Glutamatergic neuron (in vitro differentiated cells): ENCODE results near the gene RAB11B. TPM values are rescaled to one million over a fixed set of nuclear protein-coding genes. Genes with fewer than 3 reads are reported as not detected.

ENCODE experiments used
- DNase-seq: peaks from one replicate; pipeline ENCODE4 v3.0.0; 2022
- H3K27ac Mint-ChIP-seq: one replicate; pipeline ENCODE4 v1.8.0; 2020; ENCODE audit warnings: mild to moderate bottlenecking, mixed read lengths, inconsistent platforms; ENCODE audit not compliant: unreplicated experiment
- H3K27me3 Mint-ChIP-seq: one replicate; pipeline ENCODE4 v1.8.0; 2020; ENCODE audit warnings: mild to moderate bottlenecking, moderate library complexity, mixed read lengths, inconsistent platforms; ENCODE audit not compliant: unreplicated experiment
- H3K36me3 Mint-ChIP-seq: one replicate; pipeline ENCODE4 v1.8.0; 2020; ENCODE audit warnings: mild to moderate bottlenecking, mixed read lengths, inconsistent platforms; ENCODE audit not compliant: unreplicated experiment
- H3K4me1 Mint-ChIP-seq: one replicate; pipeline ENCODE4 v1.8.0; 2020; ENCODE audit warnings: mild to moderate bottlenecking, low read depth, mixed read lengths, inconsistent platforms; ENCODE audit not compliant: unreplicated experiment
- H3K4me3 Mint-ChIP-seq: one replicate; pipeline ENCODE4 v1.8.0; 2020; ENCODE audit warnings: mild to moderate bottlenecking, mixed read lengths, inconsistent platforms; ENCODE audit not compliant: unreplicated experiment
- H3K9me3 Mint-ChIP-seq: one replicate; pipeline ENCODE4 v1.8.0; 2020; ENCODE audit warnings: mild to moderate bottlenecking, moderate library complexity, mixed read lengths, inconsistent platforms; ENCODE audit not compliant: unreplicated experiment
- total RNA-seq: library from RNA; stranded (reverse); fragmentation: NEBNext Ultra II Directional; extraction: Animal tissue kit (Norgen Biotek cat#: 25700); gene quantifications from one replicate; pipeline ENCODE4 v1.2.1, GENCODE V29; 2021; ENCODE audit not compliant: unreplicated experiment
- TF ChIP-seq, protein P1 (sequence below): fragments of 200-600 bp; sonication (generic); IDR thresholded peaks from one replicate; pipeline ENCODE4 v1.5.0; 2021; ENCODE audit not compliant: partially characterized antibody, unreplicated experiment

Gene RAB11B
- total RNA-seq, 1 donor from 2014 or later = 137 TPM

- Mint-ChIP-seq H3K9me3 (peaks cover 15% of the 10 kb centered on the region), H3K4me3 (no peak overlapping the region), H3K36me3 (no peaks in the 10 kb centered on the region), H3K27ac (no peak overlapping the region), H3K27me3 (peaks cover 4% of the 10 kb centered on the region), H3K4me1 (peaks cover 14% of the 10 kb centered on the region)
- no peak for DNase-seq
- TF ChIP-seq, protein P1, sequence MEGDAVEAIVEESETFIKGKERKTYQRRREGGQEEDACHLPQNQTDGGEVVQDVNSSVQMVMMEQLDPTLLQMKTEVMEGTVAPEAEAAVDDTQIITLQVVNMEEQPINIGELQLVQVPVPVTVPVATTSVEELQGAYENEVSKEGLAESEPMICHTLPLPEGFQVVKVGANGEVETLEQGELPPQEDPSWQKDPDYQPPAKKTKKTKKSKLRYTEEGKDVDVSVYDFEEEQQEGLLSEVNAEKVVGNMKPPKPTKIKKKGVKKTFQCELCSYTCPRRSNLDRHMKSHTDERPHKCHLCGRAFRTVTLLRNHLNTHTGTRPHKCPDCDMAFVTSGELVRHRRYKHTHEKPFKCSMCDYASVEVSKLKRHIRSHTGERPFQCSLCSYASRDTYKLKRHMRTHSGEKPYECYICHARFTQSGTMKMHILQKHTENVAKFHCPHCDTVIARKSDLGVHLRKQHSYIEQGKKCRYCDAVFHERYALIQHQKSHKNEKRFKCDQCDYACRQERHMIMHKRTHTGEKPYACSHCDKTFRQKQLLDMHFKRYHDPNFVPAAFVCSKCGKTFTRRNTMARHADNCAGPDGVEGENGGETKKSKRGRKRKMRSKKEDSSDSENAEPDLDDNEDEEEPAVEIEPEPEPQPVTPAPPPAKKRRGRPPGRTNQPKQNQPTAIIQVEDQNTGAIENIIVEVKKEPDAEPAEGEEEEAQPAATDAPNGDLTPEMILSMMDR = no peak
These were observed 8.2 kb downstream of the RAB11B start for GRCh38 chr19:8398311-8398771.

GRCh38 chr19:8399681-8400188 is 9.6 kb downstream of the RAB11B start:
- peaks cover 2% of the 10 kb centered on the region for H3K27me3 Mint-ChIP-seq
- H3K4me1 Mint-ChIP-seq = peaks cover 11% of the 10 kb centered on the region
- peaks cover 9% of the 10 kb centered on the region for H3K9me3 Mint-ChIP-seq
- H3K36me3 Mint-ChIP-seq = no peaks in the 10 kb centered on the region
- TF ChIP-seq, protein P1 = no peak
- H3K27ac Mint-ChIP-seq = no peak overlapping the region
- DNase-seq = no peak
- H3K4me3 Mint-ChIP-seq = no peak overlapping the region

DNA sequence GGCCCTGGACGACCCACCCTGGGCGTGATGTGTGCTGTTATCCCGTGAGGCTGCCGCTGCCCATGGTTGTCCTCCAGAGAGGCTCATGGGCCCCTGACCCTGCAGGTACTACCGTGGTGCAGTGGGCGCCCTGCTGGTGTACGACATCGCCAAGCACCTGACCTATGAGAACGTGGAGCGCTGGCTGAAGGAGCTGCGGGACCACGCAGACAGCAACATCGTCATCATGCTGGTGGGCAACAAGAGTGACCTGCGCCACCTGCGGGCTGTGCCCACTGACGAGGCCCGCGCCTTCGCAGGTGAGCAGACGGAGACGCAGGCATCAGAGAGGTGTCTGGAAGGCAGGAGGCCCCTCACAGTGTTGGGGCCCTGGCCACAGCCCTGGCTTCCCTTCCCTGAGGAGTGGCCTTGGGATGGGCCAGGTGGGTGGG is 11.8 kb downstream of the RAB11B start:
- no peak overlapping the region for H3K4me3 Mint-ChIP-seq
- TF ChIP-seq, protein P1 = no peak
- peaks cover 3% of the 10 kb centered on the region for H3K27me3 Mint-ChIP-seq
- no peak overlapping the region for H3K27ac Mint-ChIP-seq
- H3K9me3 Mint-ChIP-seq = peaks cover 7% of the 10 kb centered on the region
- DNase-seq = no peak
- no peaks in the 10 kb centered on the region for H3K36me3 Mint-ChIP-seq
- peaks cover 7% of the 10 kb centered on the region for H3K4me1 Mint-ChIP-seq

- H3K4me1 Mint-ChIP-seq = peaks cover under 1% of the 10 kb centered on the region
- no peak for DNase-seq
- peaks cover 1% of the 10 kb centered on the region for H3K27me3 Mint-ChIP-seq
- no peaks in the 10 kb centered on the region for H3K36me3 Mint-ChIP-seq
- TF ChIP-seq, protein P1 = no peak
- no peak overlapping the region for H3K4me3 Mint-ChIP-seq
- peaks cover 5% of the 10 kb centered on the region for H3K9me3 Mint-ChIP-seq
- no peak overlapping the region for H3K27ac Mint-ChIP-seq
These were observed 13.1 kb downstream of the RAB11B start for GRCh38 chr19:8403098-8403819.

GRCh38 chr19:8403820-8404109 is 13.6 kb downstream of the RAB11B start:
- no peak for DNase-seq
- Mint-ChIP-seq H3K4me1 (no peaks in the 10 kb centered on the region), H3K36me3 (no peaks in the 10 kb centered on the region), H3K4me3 (no peak overlapping the region), H3K27me3 (peaks cover 1% of the 10 kb centered on the region), H3K27ac (no peak overlapping the region), H3K9me3 (peaks cover 5% of the 10 kb centered on the region)
- TF ChIP-seq, protein P1 = no peak
